Neutrophil (primary cell): ENCODE results near the gene FGGY.

ENCODE experiments used
- H3K27ac ChIP-seq: fragments of 200-600 bp; sonication (generic); 2 replicates; pipeline ENCODE4 v1.5.1; 2016; ENCODE audit warnings: mild to moderate bottlenecking, moderate library complexity
- H3K27me3 ChIP-seq: fragments of 200-600 bp; sonication (generic); 2 replicates; pipeline ENCODE4 v1.6.0; 2016; ENCODE audit warnings: mild to moderate bottlenecking
- H3K36me3 ChIP-seq: fragments of 200-600 bp; sonication (generic); 2 replicates; pipeline ENCODE4 v1.5.1; 2017
- H3K4me1 ChIP-seq, 2 experiments: fragments of 200-600 bp in 1 of 2; sonication (generic) in 1 of 2; 1 replicate in 1 of 2; 2 replicates in 1 of 2; pipeline versions ENCODE4 v1.5.1 to v1.6.1; 2013 to 2016; ENCODE audit warnings: low read depth in 1 of 2, low read length in 1 of 2, mild to moderate bottlenecking in 1 of 2, moderate library complexity in 1 of 2; ENCODE audit not compliant: control insufficient read depth in 1 of 2, insufficient read depth in 1 of 2
- H3K4me3 ChIP-seq, 2 experiments: fragments of 200-600 bp in 1 of 2; sonication (generic) in 1 of 2; 1 replicate in 1 of 2; 2 replicates in 1 of 2; pipeline ENCODE4 v1.5.1; 2013 to 2016; ENCODE audit warnings: low read depth in 1 of 2, low read length in 1 of 2, mild to moderate bottlenecking in 1 of 2, moderate library complexity in 1 of 2
- H3K9me3 ChIP-seq: fragments of 200-600 bp; sonication (generic); 2 replicates; pipeline ENCODE4 v1.5.1; 2016
- CTCF ChIP-seq: fragments of 200-600 bp; sonication (generic); IDR thresholded peaks from 2 replicates; pipeline ENCODE4 v1.5.1; 2016; ENCODE audit warnings: antibody characterized with exemption

The FGGY gene

GRCh38 chr1:59685101-59685500 is 388.2 kb downstream of the FGGY start:
- no peak for TF ChIP-seq CTCF
- Histone ChIP-seq H3K27ac (no peak overlapping the region), H3K4me1 (peaks cover 6 to 8% of the 10 kb centered on the region in 2 experiments), H3K4me3 (no peak overlapping the region), H3K36me3 (no peaks in the 10 kb centered on the region), H3K9me3 (no peaks in the 10 kb centered on the region), H3K27me3 (no peaks in the 10 kb centered on the region)

- no peak for TF ChIP-seq CTCF
- H3K36me3 ChIP-seq = no peaks in the 10 kb centered on the region
Measured at GRCh38 chr1:59685666-59686065, 388.8 kb downstream of the FGGY start.

GRCh38 chr1:59686170-59686569 is 389.3 kb downstream of the FGGY start:
- Histone ChIP-seq H3K9me3 (no peaks in the 10 kb centered on the region), H3K4me3 (no peak overlapping the region), H3K27me3 (no peaks in the 10 kb centered on the region), H3K4me1 (peaks cover 6 to 8% of the 10 kb centered on the region in 2 experiments), H3K36me3 (no peaks in the 10 kb centered on the region), H3K27ac (no peak overlapping the region)
- no peak for TF ChIP-seq CTCF

More at GRCh38 chr1:59685666-59686065, 388.8 kb downstream of the FGGY start:
- Histone ChIP-seq H3K4me1 (peaks cover 6 to 8% of the 10 kb centered on the region in 2 experiments), H3K4me3 (no peak overlapping the region), H3K9me3 (no peaks in the 10 kb centered on the region), H3K27me3 (no peaks in the 10 kb centered on the region), H3K27ac (no peak overlapping the region)

- Histone ChIP-seq H3K27me3 (no peaks in the 10 kb centered on the region), H3K4me1 (peaks cover 6 to 8% of the 10 kb centered on the region in 2 experiments), H3K9me3 (no peaks in the 10 kb centered on the region), H3K4me3 (no peak overlapping the region), H3K27ac (no peak overlapping the region), H3K36me3 (no peaks in the 10 kb centered on the region)
- TF ChIP-seq CTCF = no peak
Measured at GRCh38 chr1:59686574-59686973, 389.7 kb downstream of the FGGY start.

- no peak for TF ChIP-seq CTCF
- Histone ChIP-seq H3K27me3 (no peaks in the 10 kb centered on the region), H3K4me3 (no peak overlapping the region)
Measured at GRCh38 chr1:59687081-59687480, 390.2 kb downstream of the FGGY start.

GRCh38 chr1:59688976-59689375 is 392.1 kb downstream of the FGGY start:
- H3K27me3 ChIP-seq = no peaks in the 10 kb centered on the region
- H3K4me1 ChIP-seq = peaks cover 21 to 22% of the 10 kb centered on the region in 2 experiments
- no peak overlapping the region for H3K27ac ChIP-seq
- no peaks in the 10 kb centered on the region for H3K9me3 ChIP-seq
- no peaks in the 10 kb centered on the region for H3K36me3 ChIP-seq
- TF ChIP-seq CTCF = no peak
- H3K4me3 ChIP-seq = no peak overlapping the region

More at GRCh38 chr1:59687081-59687480, 390.2 kb downstream of the FGGY start:
- Histone ChIP-seq H3K4me1 (peaks cover 6 to 8% of the 10 kb centered on the region in 2 experiments), H3K27ac (no peak overlapping the region), H3K9me3 (no peaks in the 10 kb centered on the region), H3K36me3 (no peaks in the 10 kb centered on the region)
